GM19438 (cell line): ENCODE results near the gene IBTK.
A peak's percentile ranks its signal among the peaks of the same experiment; 100 is the strongest.
"Not testable (repeated sequence)": the region's sequence is repeated elsewhere in the genome, so short reads cannot be mapped to it uniquely, and the experiment has no call there.

Experiments used
- ATAC-seq: cut with Tn5 transposase; IDR thresholded peaks from one replicate; pipeline ENCODE4 v1.9.1; 2021; ENCODE audit warnings: low read depth; ENCODE audit not compliant: unreplicated experiment

Gene IBTK

DNA sequence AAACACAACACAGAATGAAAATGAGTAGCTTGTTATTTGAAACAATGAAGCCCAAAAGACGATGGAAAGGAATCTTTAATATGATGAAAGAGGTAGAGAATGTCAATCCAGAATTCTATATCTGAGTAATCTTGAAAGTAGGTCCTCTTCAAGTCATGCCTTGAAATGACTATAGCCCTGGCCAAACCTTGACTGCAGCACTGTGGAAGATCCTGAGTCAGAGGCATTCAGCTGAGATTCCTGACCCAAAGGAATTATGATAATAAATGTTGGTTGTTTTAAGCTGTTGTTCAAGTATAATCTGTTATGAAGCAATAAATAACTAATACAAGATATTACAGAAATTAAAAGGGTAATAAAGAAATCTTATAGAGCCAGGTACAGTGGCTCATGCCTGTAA lies 64.8 kb downstream of the IBTK start:
- no peak for ATAC-seq

DNA sequence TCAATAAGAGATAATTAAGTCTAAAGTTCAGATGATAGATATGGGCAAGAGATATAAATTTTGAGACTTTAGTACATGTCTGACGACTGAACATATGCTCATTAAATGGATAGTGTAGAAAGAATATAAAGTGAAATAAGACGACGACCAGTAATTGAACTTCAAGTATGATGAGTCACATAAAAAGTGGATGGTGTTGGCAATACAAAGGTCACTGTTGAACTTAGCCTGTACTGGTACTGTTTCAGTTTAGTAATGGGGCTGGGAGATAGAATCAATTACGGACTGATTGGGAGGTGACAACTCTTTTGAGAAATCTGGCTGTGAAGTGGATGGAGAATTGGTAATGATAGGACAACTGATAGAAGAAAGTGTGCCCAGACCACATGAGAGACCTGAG lies 68.1 kb downstream of the IBTK start:
- ATAC-seq, result no peak

DNA sequence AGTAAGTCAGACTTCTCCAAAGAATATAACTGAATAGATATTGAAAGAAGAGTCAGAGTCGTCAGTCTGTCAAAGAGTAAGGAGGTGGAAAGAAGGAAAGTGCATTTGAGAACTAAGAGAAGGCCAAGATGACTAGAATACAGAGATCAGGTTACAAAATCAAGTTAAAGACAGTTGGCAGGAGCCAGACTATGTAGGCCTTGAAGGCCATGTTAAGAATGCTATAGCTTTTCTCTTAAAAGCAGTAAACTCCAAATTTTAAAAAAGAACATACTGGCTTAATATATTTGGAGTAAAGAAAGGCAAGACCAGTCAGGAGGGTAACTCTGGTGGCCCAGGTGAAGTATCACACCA lies 68.8 kb downstream of the IBTK start:
- no peak for ATAC-seq

DNA sequence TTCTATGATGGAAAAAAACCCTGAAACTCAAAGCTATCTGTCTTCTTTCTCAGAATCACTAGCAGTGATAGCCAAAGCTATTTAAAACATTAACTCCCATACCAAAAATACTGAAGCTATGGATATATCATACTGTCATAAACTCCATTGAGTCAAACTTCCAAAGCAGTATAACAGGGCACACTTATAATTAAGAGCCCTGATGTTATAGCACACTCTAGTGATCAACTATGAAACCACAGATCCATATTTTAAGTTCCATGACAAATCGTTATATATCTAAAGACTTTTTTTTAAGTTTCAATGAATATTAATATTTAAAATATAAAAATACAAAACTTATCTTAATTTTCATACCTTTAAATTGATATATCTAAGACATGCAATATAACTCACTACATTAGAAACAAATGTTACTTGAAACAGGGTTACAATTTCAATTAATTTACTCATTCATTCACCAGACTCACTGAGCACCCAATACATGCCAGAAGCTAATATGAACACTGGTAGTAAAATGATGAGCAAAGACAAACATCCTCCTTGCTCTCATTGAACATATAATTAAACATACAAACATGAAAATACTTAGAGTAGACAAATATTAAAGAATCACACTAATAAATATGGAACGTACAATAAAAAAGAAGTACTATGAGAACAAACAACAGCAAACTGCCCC lies 69.3 kb downstream of the IBTK start:
- ATAC-seq, result no peak

DNA sequence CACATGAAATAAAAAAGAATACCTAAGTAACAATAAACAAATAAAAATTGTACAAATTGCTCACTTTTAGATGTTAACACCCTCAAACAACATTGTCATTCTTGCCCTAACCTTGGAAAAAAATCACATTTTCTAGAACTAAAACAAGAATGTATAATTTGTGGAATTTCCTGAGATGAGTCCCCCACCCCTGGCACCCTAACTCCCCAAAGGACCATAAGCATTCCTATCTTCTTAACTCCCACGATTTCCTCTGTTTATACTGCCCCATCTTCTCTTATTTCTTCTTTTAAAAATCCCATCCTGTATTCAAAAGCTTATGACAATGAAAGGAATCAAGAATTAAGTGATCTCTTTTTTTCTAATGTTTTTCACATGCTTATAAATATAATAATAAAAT lies 70.9 kb downstream of the IBTK start:
- ATAC-seq, result no peak

DNA sequence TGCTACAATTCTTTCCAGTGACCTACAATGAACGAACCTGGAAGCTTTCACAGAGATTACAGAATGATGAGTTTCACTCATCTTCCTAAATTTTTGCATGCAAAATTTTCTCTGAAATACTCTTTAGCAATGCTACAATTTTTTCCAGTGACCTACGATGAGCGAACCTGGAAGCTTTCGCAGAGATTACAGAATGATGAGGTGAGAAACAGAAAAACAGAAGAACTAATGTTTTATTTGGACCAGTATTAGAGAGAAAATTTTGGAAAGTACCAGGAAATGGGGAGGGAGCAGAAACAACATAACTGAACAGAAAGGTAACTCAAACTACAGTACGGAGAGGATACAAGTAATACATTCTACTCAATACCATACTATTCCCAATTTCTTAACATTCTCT lies 75.0 kb downstream of the IBTK start:
- ATAC-seq, result no peak

DNA sequence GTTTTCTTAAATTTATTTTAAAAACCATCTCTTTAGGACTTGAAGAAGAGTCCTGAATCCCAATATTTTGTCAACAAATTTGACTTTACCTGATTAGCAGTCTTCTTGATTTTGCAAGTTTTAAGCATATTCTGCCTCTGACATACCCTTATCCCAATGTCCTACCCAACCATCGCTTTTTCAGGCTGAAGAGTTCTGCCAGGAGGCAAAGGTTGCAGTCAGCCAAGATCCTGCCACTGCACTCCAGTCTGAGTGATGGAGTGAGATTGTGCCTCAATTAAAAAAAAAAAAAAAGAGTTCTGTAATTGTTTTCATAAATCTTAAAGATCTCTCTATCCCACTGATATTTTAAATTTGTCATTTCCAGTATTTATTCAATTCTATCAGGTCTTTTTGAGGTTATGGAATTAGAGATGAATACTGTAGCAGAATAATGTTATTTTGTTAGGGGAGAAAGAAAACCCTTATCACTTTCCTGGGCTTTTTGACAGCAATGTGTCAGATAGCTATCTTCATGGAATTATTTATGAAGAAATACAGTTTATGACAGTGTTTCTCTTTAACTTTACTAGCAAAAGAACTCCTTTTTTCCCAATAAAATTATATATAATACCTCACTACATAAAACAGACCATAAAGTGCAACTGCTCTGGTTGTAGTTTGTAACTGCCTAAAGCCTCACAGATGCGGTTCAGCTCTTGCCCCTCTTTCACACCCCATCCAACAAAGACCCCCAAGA lies 78.2 kb downstream of the IBTK start:
- ATAC-seq, result no peak

DNA sequence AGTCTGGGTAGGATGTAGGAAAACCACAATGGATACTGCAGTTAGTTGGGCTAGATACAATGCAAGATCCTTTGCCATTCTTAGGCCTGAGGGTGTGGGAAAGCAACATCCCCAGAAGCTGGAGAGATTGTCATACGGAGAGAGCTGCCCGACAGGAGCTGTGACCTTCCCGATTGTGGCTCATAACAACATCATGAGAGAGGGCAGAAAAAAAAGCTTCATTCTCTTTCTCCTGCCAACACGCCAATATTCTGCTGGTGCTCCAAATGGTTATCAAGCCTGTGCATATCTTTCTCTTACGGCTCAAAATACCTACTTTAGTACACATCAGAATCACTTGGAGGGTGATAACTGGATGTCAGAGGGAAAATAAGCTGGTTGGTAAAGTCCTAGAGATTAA lies 81.1 kb downstream of the IBTK start:
- ATAC-seq, result no peak

DNA sequence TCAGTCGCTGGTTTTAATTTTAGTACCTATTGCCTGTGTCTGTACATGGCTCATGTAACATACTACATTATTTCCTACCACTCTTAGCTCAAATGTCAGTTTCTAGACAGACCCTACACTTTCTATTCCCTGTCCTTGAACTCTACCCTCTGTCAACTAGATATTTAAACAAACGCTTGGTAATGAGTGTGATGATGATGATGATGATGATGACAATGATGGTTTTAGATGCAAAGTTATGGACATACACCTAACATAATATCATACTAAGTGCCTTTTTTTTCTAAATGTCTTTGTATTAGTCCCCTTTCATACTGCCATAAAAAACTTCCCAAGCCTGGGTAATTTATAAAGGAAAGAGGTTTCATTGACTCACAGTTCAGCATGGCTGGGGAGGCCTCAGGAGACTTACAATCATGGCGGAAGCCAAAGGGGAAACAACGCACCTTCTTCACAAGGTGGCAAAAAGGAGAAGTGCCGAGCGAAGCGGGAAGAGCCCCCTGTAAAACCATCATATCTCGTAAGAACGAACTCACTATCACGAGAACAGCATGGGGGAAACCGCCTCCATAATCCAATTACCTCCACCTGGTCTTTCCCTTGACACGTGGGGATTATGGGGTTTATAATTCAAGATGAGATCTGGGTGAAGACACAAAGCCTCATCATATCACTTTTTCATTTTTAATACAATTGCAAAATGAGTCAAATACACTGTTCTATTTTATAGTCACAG lies 87.1 kb downstream of the IBTK start:
- ATAC-seq, result no peak

DNA sequence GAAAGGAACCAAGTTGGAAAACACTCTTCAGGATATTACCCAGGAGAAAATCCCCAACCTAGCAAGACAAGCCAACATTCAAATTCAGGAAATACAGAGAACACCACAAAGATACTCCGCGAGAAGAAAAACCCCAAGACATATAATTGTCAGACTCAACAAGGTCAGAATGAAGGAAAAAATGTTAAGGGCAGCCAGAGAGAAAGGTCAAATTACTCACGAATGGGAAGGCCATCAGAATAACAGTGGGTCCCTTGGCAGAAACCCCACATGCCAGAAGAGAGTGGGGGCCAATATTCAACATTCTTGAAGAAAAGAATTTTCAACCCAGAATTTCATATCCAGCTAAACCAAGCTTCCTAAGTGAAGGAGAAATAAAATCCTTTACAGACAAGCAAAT lies 94.8 kb downstream of the IBTK start:
- not testable (repeated sequence) for ATAC-seq

DNA sequence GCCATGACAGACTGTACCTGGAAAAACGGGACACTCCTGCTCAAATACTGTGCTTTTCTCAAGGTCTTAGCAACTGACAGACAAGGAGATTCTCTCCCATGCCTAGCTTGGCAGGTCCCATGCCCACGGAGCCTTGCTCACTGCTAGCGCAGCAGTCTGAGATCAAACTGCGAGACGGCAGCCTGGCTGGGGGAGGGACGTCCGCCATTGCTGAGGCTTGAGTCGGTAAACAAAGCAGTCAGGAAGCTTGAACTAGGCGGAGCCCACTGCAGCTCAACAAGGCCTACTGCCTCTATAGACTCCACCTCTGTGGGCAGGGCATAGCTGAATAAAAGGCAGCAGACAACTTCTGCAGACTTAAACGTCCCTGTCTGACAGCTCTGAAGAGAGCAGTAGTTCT lies 96.4 kb downstream of the IBTK start:
- ATAC-seq, result not testable (repeated sequence)

DNA sequence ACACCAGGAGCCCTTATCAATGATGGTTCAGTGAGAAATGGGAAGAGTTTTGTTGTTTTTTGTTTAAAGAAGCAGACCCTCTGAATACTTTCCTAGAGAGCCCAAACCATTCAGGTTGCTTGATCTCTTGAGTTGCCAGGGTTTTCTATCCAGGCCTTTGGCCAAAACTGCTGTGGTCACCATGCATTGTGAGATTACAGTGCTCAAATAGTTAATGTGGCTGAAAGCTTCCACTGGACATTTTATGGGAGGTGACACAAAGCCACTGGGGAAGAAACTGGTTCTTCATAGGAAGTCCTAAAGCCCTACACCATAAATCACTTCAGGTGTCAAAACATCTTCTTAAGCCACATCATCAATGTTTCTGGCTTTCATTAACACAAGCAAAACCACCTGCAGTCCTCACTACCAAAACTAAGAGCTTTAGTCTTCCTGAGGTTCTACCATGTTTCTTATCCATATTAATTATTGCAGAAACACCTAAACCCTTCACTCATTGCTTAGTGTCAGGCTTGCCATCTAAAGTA lies 101.6 kb downstream of the IBTK start:
- ATAC-seq, result no peak

DNA sequence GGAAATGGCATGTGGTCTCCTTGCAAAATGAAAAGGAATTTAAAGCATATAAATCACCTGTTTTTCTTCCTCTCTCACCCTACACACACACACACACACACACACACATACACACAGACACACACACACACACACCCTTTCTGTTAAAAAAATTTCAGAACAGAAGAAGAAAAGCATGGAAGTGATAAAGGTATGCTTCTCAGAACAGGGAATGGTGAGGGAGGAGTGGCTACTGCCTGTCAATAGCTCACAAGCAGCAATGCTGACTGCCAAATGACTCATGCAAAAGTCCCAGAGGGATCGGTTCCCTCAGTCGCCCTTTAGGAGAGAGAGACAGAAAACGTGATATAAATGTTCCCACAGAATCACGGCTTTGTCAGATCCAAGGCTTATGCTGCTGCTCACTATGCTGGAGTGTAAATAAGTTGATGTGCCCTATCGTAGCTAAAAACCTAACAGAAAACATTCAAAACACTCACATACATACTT lies 102.6 kb downstream of the IBTK start:
- ATAC-seq, result no peak

DNA sequence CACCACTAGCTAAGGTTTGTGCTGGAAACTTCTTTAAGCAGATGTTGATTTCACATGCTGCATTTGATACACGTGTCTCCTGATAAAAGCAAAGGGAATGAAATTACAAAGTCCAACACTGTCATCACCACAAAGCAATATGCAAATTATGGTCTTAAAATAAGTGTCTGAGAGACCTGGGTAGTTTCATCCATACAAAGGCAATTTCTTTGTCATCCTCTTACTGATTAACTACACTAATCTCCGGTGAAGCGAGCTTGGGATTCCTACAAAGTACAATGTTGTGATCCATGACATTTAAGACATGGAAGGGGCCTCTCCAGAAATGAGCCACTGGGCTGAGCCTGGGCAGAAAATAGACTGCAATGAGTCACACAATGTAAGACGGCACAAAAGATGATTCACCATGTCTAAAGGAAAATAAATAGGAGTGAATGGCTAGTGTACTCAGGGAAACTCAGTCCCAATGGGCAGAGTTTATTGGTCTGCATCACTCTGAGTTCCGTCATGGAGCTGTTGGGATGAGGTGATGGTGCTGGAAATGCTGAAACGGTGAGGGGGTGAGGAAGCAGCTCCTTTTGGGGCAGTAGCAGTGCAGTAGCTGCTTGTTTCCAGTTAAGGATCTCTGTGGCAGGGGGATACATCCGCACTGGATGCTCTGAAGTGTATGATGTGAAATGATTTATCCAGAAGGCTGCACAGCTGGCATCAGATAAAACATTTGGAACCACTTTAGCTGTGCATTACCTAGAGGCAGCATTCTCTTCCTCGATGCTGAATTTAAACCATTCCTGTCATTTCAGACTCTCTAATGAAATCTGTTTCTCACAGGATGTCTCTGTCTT lies 103.3 kb downstream of the IBTK start:
- ATAC-seq, result peak; percentile 94

DNA sequence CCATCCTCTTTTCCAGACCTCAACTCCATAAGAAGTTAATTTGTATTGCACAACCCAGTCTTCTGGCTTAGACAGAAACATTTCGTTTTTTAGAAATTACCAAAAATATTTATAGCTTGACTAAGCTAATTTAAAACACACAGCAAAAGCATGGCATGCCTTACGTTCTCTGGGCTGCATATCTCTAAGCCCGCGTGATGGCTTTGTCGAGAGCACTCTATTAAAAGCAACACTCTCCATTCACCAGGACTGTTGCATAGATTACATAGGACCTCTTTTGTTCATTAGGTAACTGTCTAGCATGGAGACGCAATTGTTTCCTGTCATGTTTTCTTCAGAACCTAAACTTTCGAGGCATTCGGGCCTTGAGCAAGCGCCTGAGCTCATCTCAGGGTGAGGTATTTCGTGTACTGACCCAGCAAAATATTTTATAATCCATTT lies 104.5 kb downstream of the IBTK start:
- no peak for ATAC-seq

DNA sequence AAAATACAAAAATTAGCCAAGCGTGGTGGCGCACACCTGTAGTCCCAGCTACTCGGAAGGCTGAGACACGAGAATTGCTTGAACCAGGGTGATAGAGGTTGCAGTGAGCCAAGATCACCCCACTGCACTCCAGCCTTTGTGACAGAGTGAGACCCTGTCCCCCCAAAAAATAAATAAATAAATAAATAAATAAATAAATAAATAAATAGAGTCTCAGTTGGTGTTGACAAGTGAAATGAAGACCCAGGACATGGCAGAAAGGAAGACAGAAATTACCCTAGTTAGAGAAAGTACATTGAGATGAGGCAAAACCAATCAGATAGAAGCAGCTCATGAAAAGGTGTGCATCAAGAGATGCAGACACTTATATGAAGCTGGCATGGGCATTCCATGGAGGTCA lies 105.0 kb downstream of the IBTK start:
- no peak for ATAC-seq

DNA sequence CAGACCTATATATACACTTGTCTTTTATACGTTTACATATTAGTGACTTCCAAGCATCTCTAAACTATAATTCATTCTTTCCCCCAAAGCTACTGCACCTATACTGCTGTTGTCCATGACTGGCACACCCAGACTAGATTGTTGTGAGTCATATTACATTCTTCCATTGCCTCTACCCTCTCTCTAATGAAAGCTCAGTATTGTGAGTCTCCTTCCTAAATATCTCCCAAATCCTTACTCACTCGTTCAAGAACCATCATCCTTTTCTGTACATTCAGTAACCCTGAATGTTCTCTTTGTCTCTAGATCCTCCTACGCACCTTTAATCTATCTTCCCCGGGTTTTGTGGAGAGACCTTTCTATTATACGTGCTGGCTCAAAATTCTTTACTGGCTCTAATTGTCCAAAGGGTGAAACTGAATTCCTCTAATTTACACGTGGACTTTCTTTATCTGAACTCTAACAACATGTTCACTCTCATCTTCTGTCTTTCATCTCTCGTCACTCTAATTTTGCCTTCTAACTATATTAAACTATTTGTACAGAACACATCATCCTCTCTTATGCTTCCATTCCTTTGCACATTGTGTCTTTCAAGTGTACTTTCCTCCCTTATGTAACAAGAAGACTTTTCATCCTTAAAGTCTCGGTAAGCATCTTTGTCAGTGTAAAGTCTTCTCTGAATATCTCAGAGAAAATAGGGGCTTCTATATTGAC lies 109.3 kb downstream of the IBTK start:
- no peak for ATAC-seq

DNA sequence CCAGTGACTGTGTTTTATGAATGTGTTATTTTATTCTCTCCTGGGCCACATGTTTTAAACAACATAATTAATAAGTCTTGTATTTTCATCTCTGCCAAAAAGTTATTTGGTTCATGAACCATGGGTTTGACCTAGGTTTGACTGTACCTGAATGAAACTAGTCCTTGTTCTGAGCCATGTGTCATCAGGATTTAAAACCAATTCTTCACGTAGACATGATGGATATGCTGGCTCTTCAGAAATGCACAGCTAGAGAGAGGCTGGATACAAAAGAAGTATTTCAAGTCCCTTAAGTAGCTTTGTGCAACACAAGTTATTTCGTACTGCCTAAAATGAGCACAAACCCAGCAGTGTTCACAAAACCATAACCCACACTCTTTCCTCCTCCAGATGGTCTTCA lies 116.1 kb downstream of the IBTK start:
- ATAC-seq, result no peak

DNA sequence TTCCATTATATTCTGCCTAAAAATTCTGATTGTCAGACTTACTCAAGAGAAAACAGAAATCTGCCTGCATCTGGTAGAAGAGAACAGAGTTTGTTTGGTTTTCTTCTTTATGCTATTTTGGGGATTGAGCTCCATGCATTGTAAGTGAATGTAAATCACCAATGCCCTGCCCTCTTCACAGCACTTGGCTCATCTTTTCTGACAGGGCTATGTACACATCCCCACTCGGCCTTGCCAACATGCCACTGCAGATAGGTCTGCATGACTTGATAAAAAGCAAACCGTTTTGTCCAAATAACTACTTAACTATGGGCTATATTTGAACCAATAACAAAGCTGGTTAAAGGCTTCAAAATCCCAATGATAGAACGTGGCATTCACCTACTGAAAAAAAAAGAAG lies 117.7 kb downstream of the IBTK start:
- ATAC-seq, result no peak

DNA sequence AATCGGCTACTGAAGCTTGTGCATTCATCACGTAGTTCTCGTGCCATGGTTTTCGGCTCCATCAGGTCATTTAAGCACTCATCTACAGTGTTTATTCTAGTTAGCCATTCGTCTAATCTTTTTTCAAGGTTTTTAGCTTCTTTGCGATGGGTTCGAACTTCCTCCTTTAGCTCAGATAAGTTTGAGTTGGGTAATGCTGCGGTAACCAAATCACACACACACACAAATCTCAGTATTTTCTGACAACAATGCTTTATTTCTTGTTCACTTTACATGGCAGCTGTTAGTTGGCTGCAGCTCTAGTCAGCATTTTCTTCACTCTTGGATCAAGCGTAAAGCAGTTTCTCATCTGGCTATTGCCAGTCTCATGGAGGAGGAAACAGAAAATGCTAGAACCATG lies 118.6 kb downstream of the IBTK start:
- ATAC-seq, result not testable (repeated sequence)
